HG03135 (cell line): ENCODE results near the gene SEC24B.
"Not testable (repeated sequence)": the region's sequence is repeated elsewhere in the genome, so short reads cannot be mapped to it uniquely, and the experiment has no call there.

Experiments
- ATAC-seq: cut with Tn5 transposase; IDR thresholded peaks from one replicate; pipeline ENCODE4 v1.9.1; 2021; ENCODE audit warnings: mild to moderate bottlenecking, moderate library complexity; ENCODE audit not compliant: unreplicated experiment

The SEC24B gene

DNA sequence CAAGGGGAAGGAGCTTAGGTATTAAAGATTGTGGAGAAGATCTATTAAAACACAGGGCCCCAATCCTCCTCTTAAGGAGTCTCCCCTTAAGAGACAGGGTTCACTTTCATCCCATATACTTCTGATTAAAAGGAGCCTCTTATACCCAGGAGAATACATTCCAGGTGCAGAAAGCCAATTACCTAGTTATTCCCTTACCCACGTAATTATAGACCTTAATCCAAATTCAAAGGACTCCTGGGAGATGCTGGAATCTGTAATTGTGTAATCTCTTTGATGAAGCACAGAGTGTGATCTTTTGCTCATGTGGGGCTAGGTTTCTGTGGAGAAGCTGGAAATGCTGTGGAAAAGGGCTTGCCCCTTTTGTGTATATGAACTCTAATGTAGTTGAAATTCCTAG is 1.4 kb upstream of the SEC24B start:
- ATAC-seq, result no peak

DNA sequence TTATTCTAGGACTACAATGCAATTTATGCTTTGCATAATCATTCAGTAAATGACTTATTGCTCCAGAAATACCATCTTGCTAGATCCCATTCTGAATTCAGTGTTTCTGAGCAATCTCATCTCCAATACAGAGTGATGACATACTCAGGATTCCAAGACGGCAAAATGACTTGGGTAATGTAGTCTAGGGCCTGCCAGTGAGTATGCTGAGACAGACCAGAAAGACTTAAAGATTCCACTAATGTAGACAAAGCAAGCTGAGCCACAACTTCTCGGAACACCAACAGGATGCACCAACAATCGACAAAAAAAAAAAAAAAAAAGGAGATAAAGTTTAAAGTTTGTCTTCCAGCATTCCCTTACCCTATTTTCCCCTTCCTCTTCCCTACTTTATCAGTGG is 919 bp upstream of the SEC24B start:
- ATAC-seq, result no peak

DNA sequence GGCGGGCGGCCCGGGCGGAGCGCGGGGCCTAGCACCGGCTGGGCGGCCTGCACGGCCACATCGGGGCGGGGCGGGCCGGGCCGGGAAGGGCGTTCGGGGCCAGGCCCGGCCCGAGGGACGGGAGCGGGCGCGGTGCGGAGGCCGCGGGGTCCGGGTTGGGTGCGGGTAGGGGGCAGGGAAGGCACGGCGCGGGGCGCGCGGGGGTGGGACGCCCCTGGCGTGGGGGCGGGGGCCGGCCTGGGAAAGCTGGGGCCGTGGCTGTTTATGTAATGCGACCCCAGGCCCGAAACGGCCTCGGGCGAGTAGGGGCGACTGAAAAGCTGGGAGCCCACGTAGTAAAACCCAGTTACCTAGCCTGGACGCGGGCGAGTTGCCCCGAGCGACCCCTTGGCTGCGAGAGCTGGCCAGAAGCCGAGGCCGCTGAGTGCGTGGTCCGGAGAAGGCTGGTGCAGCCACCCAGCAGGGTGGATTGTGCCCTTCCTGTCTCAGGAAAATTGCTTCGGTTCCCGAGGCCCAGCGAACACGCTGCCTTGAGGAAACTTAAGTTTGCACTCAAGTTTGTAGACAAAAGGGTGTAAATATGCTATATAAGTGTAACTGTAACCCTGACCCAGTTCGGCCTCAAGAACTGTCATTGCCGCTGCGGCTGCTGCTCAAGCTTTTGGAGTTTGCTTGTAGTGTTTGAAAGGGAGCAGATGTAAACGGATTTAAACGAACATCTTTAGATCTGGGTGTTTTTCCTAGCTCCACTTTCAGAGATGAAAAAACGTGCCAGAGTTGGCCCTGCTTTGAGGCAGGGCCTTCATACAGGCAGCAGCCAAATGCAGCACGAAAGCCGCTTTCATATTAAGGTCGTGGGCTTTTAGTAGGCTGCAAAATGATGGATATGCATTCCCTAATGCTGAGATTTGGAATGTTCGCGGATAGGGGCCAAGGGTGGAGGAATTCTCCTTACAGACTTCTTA is 674 bp downstream of the SEC24B start:
- peak; percentile 47 for ATAC-seq

DNA sequence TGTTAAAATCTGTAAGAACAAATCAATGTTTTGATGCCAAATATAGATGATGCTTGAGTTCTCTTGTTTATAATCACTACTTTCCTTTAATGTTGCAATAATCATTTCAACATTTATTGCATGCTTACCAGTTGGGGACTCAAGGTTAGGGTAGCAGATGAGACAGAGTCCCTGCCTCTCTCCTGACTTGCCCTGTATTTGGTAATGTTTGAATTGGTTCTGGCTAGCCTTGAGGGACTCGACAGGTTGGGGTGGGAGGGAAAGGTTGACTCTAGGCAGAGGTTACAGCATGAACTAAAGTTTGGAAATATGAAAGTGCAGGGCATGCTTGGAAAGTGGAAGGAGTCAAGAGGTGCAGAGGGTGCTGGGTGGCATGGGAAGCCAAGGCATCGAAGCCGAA is 2.0 kb downstream of the SEC24B start:
- ATAC-seq, result no peak

DNA sequence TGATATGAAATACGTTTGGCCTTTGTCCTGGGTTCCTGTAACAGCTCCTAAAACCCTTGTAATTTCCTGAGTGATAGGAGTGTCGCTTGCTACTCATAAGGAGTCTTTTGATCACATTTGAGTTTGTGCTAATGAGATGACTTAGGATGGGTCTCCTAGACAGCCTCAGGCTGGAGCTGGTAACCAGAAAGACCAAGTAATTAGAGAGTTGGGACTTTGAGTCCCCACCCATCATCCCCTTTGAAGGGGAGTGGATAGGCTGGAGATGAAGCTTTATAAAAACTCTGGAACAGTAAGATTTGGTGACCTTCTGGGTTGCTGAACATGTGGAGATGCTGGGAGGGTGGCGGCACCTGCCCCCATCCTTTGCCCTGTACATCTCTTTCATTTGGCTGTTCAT is 2.9 kb downstream of the SEC24B start:
- no peak for ATAC-seq

DNA sequence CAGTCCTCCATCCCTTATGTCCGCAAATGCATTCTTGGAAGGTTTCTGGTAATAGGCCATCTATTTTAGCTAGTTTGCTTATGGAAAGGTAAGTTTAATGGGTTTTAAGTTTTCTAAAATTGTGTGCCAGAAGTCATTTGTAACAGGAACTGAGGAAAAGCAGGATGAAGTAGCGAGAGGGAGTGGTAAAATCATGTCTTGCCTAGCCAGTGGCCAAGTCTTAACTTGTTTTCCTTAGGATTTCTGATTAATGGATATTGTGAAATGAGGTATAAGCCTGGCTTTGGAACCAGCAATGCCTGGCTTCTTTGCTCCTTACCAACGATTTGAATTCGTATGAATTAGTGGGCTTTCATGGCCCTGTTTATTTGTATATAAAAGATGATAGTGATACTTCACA is 7.3 kb downstream of the SEC24B start:
- ATAC-seq, result no peak

DNA sequence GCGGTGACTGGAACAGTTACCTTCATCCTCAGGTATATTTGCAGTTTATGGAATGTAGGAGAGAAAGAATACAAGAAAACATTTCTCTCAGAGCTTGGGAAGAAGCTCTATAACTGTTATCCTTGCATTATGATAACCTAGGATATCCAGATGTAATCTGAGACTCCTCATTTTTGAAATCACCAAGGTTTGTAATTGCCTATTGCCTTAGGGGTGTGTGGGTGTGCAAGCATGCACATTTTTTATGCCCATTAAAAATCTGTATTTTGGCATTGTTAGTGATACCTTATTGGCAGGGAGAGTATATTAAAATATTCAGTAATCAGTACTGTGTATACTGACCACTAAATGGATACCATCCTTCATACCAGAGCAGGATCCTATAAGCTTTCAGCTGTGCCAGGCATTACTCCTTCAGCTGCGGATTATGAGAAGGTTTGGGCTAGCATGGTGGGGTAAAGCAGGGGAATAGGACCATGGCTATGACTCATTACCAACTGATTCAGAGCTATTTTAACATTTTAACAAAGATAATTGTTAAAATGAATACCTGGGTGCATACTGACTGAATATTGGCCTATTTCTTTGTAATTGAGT is 8.3 kb downstream of the SEC24B start:
- no peak for ATAC-seq

DNA sequence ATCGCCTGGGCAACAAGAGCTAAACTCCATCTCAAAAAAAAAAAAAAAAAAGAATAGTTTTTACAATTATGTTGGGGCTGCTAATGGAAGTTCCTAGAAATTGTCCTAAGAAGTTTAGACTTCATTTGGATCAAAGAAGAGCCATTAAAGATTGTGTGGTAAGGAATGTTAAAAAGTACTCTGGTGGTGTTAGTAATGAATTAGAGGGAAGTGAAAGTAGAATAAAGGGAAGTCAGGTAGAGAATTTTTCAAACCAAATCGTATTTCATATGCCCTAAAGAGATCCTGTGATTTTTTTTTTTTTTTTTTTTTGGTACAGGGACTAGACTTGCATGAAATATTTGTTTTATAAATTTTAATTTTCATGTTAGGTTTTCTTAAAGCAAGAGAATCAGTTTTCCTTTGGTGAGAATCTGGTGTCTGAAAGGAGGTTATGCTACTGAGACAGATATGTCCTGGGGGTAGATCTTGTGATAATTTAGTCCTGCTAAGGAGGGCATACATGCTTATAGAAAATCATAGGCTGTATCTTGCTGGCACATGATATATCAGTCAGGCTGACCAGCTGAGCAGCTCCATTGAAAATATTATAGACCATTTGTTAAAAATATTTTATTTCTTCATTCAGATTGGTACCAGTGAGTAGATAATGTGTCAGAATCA is 10.7 kb downstream of the SEC24B start:
- peak; percentile 76 for ATAC-seq

DNA sequence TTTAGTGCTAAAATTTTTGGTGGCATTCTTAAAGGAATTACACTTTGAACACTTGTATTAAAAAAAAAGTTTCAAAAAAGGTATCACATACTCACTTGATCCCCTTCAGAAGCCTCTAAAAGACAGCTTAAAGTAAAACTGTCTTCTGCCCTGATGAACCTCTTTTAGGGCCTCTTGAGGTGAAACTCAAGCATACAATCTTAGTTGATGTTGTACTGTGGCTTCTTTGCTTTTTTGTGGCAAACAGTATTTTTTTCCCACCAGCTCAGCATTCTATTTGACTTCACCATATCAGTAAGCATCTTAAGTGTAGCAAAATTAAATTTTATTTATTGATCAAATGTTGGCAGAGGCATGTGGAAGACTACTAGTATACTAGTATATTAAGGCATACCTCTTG is 13.7 kb downstream of the SEC24B start:
- ATAC-seq, result no peak

DNA sequence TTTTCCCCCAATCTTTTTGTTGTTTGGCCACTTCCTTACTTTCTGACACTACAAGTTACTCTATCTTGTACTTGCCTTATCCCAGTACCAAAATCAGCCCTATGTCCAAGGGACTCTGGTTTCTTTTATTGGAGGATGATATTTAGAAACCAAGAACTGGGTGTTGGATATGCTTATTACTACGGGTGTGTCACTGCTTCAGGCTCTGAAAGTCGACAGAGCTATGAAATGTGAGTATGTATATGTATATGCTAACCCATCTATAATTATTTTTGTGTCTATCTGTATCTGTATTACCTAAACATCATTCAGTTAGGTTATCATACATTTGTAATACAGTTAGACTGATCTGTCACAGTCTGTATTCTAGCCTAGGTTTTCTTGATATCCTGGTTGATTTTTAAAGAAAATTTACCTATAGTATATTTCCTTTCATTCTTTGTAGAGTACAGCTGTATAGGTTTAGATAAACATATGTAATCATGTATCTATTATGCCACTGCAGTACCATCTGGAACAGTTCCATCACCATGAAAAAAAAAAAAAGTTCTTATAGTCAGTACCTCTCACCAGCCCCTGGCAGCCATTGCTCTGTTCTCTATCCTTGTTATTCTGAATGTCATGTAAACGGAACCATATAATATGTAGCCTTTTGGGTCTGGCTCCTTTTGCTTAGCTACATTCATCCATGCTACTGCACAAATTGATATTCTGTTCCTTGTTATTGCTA is 18.1 kb downstream of the SEC24B start:
- no peak for ATAC-seq

DNA sequence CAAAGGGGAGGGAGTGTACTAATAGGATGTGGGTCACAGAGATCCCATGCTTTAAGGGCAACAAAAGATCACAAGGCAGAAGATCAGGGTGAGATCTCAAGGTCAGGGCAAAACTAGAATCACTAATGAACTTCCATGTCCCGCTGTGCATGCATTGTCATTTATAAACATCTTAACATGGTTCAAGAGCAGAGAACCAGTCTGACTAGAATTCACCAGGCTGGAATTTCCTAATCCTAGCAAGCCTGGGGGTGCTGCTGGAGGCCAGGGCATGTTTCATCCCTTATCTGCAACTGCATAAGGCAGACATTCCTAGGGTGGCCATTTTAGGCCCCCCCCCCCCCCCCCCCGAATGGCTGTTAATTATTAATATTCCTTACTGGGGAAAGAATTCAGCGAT is 19.5 kb downstream of the SEC24B start:
- ATAC-seq, result not testable (repeated sequence)

DNA sequence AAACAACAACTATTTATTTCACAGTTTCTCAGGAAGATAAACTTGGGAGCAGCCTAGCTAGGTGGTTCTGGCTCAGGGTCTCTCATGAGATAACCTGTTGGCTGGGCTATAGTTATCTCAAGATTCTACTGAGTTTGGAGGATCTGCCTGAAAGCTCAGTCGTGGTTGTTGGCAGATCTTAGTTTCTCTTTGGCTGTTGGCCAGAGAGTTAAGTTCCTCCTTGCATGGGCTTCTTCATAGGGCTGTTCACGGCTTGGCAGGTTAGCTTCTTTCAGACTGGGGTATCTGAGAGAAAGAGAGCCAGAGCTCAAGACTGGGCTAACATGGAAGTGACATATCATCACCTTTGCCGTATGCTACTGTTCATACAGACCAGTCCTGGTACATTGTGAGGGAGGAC is 28.7 kb downstream of the SEC24B start:
- ATAC-seq, result peak; percentile 78

DNA sequence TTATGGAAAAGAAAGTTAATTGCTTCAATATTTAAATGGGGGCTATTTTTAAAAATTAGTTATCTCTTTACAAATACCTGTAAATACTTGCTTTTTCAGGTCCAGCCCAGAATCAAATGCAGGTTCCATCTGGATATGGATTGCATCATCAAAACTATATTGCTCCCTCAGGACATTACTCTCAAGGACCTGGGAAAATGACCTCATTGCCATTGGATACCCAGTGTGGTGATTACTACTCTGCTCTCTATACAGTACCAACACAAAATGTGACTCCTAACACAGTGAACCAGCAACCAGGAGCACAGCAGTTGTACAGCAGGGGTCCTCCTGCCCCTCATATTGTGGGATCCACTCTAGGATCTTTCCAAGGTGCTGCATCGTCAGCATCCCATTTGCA is 29.2 kb downstream of the SEC24B start:
- no peak for ATAC-seq

DNA sequence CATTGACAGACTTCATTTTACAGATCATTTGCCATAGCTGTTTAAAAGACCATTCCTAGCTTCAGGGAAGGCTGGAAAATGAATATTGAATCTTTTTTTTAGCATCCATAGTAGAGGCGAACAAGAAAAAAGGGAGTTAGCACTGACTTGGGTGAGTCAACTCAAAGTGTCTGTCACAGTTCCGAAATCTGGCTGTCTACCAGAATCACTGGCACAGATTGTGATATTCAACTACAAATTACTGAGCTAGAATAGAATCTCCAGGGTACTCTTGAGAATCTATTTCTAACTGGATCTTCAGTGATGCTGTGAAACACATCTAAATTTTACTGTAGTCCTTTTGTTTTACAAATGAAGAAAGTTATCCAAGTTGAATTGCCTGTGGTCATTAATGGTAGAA is 31.5 kb downstream of the SEC24B start:
- no peak for ATAC-seq

DNA sequence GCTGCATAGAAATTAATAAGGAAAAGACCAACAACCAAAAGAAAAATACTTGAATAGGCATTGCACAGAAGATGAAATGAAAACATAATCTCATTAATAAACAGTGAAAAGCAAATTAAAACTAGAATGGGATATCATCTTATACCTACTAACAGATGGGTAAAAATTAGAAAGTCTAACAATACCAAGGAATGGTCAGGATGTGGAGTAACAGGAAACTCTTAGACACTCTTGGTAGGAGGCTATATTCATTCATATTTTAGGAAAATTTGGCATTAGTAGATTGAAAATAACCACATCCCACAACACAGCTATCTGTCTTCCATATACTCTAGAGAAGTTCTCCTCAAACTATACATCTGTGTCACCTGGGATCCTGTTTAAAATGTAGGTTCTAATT is 36.3 kb downstream of the SEC24B start:
- no peak for ATAC-seq

DNA sequence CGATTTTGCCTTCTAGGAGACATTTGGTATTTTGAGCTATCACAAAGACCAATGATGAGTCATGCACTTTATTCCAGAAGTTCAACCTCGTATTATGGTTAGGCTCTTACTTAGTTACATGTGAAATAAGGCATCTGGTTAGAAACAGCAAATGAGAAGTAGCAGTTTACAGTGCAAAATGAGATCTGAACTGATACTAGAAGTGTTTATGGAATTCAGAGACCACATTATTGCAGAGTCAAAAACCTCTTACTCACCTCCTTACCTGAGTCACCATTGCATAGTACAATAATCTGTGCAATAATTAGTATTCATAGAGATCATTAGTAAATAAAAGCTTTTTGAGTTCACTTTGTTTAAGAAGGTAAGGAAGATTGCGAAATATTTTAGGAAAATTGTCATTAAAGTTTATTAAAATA is 38.7 kb downstream of the SEC24B start:
- ATAC-seq, result no peak

DNA sequence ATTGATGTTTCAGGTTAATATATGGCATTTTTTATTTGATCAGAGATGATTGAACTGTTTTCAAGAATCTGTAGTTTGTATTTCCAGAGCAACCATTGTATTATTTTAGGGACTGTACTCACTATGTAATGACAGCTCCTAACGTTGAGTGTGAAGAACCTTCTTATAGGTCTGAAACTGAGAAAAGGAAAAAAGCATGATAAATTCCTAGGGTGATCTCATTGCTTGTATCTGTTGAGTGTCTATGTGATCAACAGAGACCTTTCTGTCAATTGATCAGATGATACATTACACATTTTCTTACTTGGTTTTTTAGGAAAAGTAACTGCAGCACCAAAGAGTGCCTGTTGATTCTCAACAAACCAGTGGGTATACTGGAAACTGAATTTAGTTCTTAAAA is 40.2 kb downstream of the SEC24B start:
- ATAC-seq, result no peak

DNA sequence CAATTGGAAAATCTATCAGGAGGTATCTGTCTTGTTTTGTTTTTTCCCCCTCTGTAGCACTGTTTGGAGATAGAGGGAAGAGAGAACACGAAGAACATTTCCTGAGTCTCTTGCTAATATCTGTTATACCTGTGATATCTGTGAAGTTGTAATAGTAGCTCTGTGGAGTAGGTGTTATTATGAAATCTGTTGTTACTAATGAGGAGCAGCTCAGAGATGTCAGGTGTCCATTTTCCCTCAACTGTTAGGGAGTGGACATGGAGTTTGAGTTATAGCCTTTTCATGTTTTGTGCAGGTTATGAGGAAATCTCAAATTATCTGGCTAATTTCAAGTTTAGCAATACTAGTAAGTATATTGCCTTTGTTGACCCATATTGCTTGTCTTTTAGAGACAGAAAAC is 52.4 kb downstream of the SEC24B start:
- ATAC-seq, result no peak

DNA sequence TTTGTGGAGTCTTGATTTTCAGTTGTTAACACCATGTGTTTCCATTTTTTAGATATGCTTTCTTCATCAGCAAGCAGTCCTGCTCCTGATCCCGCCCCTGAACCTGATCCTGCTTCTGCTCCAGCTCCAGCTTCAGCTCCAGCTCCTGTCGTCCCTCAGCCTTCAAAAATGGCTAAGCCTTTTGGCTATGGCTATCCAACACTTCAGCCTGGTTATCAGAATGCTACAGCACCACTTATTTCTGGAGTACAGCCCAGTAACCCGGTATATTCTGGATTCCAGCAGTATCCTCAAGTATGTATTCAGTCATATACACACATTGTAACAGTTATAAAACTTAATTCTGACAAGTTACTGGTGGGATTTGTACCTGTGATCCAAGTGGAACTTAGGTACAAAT is 60.9 kb downstream of the SEC24B start:
- ATAC-seq, result no peak

DNA sequence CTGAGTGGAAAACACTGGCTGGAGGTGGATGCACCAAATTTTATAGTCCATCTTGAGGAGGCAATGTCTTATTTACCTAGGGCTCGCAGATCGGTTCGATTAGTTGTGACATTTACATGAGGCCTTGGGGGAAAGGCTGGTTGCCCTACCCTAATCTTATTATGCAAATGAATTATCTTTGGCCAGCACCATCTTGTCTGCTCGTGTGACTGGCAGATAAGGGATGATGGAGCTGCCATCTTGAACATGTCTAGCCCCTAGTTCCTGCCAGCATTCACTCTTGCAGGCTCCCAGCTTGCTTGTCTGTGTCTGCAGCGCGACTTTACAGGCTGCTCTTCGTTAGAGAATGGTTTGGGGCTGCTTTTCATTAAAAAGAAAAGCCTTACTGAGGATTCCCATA is 61.9 kb downstream of the SEC24B start:
- no peak for ATAC-seq

DNA sequence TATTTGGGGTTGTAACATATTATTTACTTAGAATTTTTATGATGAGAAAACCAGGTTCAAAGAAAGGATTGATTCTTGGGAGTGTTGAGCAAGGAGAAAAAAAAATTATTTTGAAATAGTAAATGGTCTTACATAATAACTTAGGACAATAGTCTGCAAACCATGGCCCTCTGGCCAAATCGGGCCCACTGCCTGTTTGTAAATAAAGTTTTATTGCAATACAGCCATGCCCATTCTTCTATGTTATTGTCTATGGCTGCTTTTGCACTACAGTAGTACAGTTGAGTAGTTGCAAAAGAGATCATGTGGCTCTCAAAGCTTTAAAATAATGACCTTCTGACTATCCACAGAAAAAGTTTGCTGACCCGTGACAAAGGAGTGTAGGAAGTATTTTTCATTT is 63.3 kb downstream of the SEC24B start:
- ATAC-seq, result no peak
